Measurements from ENCODE around the gene MAN2A1.
A peak's percentile ranks its signal among the peaks of the same experiment; 100 is the strongest.
"Not testable (repeated sequence)": the region's sequence is repeated elsewhere in the genome, so short reads cannot be mapped to it uniquely, and the experiment has no call there.

Gene MAN2A1

DNA sequence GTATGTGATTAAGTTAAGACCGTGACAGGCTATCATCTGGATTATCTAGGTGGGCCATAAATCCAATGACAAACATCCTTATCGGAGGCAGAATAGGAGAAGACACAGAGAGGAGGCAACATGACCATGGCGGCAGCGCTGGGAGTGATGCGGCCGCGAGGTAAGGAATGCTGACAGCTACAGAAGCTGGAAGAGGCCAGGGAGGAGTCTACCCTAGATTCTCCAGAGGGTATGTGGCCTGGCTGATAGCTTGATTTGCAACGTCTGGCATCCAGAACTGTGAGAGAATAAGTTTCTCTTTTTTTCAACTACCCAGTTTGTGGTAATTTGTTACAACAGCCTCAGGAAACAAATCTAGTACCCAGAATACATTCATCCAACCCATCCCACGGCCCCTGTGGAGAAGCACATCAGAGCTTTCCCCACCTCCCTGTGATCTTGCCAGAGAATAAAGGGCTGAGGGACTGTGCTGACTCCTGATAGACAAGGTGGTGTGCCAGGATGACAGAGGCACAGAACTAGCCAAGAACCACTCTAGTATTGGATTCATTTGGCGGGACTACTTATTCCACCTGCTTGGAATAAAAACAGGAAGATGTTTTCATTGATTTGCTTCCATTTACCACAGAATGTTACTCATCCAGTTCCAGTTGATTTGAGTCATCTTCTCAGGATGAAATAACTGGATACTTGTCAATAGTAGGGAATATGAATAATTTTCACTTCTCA is 187.4 kb downstream of the MAN2A1 start:
- peak; percentile 72 for DNase-seq

DNA sequence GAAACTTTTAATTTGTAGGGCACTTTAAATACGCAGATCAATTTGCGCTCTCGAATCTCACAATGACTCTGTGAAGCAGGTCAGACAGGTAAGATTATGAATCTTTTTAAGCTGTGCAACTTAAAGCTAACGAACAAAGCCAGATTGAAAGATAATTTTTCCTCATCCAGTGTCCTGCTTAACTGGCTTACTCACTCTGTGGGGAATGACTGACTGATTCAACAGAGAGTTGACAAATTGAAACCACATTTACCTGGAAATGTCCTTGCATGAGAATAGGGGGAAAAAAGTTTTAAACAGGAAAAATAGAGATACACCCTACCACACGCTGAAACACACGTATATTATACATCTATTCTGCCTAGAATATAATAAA is 187.9 kb downstream of the MAN2A1 start:
- DNase-seq: peak; percentile 63

DNA sequence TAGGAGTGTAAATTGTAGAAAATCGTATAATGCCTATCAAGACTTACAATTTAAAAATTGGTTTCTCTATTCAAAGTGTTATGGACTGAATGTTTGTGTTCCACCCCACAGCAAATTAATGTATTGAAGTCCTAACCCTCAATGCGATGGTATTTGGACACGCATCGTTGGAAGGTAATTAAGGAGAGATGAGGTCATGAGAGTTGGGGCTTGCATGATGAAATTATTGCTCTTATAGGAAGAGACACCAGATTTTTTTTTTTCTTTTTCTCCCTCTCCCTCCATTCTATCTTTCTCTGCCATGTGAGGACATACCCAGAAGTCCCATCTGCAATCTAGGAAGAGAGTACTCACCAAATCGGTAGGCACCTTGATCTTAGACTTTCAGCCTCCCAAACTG is 189.2 kb downstream of the MAN2A1 start:
- no peak for DNase-seq

DNA sequence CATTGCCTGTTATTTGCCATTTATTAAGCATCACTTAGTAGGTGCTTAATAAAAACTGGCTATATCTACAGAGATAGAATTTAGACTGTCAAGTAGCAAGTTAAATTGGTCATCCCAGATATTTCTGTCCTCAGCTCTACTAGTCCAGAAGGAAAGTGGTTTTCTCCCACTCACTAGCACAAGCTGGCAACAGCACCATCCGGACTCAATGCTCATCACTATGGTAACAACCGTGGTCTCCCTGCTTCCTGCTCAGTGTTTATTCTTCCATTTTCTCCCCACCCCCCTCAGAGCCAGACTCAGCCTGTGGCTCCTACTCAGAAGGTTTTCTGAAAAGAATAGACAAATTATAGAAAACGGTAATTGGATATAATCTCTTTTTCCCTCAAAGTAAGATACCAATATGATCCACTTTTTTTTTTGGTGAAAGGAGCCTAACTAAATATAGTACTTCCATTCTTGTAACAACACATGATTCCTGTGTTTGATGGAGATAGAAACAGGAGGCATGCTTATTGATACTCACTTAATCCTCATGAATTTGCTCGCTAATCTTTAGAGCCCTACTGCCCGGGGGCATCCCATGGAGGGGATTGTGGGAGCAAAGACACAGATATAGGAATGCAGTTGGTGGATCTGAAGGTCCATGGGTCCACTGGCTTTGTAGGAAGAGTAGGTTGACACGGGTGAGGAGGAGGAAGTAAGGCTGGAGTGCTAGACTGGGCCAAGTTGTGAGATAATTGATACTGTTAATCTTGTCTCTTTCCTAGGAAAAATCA is 191.4 kb downstream of the MAN2A1 start:
- peak; percentile 30 for DNase-seq

DNA sequence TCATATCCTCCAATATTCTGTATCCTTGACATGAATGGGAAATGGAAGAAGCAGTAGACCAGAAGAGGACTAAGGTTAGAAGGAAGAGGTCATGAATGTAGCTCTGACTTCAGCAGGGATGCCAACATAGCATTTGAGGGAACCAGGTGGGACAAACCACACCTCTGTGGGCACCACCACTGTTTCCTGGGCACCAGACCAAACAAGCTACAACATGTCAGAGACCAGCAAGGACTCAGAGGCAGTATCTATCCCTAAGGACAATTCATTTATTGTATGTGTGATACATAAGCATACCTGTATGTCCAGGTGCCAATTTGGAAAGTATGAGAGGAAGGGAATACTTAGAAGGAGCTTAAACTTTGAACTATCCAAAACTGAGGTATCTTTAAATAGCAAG is 192.8 kb downstream of the MAN2A1 start:
- no peak for DNase-seq

DNA sequence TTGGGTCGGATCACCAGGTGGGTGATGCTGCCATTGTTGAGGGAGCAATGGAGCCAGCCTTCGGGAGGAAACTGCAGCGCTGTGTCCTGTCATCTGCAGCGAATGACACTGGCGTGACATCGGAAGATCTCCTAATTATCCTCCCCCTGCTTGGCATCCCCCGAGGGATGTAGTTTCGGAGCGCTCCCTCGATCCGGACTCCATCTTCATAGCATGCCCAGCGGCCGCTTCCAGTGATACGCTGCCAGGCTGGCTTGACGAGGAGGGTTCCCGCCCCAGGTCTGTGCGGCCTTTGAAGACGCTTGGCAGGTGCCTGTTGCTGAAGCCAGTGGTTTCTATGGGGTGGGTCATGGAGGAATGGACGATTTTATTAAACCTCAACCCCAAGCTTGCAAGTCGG is 194.9 kb downstream of the MAN2A1 start:
- DNase-seq: no peak

DNA sequence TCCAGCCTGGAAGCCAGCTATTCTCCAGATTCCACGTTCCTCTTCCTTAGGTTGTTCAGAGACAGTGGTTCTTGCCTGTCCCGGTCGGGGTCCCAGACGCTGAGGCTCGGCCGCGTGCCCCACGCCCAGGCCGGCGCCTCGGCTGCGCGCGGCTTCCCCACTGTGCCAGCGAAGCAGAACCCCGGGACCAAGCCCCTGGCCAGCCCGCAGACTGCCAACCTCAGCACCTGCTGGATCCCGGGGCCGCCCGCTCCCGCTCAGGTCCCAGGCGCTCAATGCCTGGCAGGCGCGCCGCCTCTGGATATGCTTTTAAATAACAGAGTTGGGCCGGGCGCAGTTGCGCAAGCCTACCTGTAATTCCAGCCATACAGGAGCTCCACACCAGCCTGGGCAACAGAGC is 195.5 kb downstream of the MAN2A1 start:
- no peak for DNase-seq

DNA sequence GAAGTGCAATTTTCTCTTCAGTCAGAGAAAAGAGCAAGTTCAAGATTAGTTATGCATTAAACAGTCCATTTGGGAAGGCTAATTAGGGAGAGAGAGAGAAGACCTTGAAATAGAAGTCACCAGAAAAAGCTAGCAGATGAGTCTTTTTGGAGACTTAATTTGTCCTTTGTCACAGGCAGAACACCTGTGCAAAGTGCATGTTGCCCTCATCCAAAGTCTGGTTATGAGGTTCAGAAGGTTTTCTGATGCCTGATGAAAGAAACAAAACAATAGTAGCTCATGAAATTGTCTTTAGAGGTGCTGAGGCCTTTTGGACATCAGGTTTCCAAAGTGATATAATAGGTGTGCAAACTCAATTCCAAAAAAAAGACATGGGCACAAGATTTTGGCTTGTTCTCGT is 199.3 kb downstream of the MAN2A1 start:
- no peak for DNase-seq

DNA sequence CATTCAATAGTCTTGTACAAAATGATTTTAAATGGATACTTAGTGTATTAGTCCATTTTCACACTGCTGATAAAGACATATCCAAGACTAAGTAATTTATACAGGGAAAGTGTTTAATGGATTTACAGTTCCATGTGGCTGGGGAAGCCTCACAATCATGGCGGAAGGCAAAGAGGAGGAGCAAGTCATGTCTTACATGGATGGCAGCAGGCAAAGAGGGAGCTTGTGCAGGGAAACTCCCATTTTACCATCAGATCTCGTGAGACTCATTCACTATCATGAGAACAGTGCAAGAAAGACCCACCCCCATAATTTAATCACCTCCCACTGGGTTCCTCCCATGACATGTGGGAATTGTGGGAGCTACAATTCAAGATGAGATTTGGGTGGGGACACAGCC is 203.5 kb downstream of the MAN2A1 start:
- DNase-seq: not testable (repeated sequence)

DNA sequence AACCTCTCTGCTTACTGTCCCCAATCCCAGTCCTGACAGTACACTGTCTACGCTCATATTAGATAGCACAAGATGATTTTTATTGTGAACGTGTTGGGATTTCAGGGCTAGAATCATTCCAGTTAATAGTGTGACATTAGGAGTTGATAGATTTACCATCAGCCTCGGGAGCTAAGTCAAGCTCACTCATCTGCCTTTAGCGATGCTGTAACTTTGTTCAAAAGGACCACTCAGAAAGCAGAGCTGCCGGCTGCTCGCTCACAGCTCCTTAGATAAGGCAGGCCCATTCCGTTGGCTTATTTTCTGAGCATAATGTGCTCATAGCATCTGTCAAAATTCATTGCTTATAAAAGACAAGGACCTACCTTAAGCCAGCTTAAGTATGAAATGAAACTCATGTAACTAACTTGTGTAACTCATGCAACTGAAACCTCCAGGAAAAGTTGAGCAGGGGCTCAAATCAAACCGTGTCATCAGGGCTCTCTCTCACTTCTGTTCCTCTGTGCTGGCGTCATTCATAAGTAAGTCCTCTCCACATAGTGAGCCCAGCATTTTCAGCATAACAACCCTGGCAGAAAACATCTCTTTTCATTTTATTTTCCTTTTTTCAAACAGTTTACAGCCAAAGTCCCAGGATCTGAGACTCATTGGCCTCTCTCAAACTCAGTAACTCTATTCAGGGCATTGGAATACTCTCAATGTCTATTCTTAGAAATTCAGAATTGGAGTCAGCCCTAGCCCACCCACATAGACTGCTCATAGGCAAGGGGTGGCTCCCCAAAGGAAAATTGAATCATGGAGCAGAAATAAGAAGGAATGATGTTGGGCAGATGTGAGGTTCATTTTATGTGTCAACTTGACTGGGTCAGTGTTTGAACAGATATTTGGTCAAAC is 208.8 kb downstream of the MAN2A1 start:
- no peak for DNase-seq

DNA sequence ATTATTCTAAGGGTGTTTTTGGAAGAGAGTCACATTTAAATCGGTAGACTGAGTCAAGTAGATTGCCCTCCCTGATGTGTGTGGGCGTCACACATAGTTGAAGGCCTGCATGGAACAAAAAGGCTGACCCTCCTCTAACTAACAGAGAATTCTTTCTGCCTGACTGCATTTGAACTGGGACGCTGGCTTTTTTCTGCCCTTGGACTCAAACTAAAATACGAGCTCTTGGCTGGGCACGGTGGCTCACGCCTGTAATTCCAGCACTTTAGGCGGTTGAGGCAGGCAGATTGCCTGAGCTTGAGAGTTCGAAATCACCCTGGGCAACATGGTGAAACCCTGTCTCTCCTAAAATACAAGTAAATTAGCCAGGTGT is 209.4 kb downstream of the MAN2A1 start:
- no peak for DNase-seq

DNA sequence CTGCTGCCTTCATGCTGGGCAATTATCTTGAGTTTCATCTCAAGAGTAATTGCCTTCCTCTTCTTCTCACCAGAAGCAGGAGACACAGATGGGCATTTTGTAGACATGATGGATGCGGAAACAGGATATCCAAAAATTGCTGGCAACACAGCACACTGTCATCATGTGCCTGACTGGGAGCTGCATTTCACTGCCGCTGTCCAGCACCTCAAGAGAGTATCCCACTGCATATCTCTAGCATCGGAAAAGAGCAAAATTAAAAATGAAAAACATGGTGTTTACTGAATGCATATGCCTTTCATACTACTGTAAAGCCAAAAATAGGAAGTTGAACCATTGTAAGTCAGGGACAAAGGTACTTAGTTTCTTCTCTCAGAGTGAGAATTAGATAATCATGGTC is 210.7 kb downstream of the MAN2A1 start:
- no peak for DNase-seq

DNA sequence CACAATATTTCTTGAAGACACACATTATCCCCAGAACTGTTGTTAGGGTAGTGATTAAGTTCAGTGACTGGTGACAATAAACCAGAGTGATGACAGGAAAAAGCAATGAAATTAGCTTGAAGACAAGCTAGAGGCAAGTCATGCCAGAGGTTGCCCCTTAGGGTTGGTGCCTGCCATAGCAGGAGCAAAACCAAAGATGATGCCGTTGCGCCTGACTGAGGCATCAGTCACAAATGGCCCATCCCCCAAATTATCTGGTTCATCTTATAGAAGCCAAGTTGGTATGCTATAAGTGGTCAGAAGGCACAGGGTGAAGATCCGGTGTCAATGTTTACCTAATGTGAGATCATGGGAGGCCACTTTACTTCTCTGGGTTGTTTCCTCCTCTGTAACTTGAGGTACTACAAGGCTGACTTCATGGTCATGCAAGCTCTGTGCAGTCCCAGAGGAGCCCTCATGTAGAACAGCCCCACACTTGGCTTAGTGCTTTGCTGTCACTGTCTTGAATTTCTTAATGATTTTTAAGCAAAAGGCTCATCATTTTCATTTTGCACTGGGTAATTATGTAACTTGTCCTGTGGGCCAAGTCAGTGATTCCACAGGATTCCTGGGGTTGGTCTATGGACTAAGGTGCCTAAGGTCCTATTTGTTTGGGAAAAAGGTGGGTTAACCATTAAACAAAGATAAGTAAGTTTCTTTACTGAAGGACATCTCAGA is 211.3 kb downstream of the MAN2A1 start:
- DNase-seq: no peak

DNA sequence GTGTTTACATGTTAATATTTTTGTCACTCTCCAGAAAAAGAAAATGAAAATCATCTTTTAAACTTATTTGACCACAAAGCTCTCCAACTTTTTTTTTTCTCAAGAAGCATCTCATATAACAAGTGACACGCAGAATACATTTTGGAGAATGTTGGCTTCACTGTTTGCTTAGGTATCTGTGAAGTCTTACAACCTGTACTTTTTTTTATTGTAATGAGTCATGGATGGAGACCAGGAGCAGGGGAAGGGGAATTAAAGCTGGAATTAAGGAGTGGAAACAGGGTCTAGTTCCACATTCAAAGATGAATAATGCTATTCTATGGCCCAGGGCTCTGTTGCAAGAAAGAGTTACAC is 211.9 kb downstream of the MAN2A1 start:
- DNase-seq: no peak

DNA sequence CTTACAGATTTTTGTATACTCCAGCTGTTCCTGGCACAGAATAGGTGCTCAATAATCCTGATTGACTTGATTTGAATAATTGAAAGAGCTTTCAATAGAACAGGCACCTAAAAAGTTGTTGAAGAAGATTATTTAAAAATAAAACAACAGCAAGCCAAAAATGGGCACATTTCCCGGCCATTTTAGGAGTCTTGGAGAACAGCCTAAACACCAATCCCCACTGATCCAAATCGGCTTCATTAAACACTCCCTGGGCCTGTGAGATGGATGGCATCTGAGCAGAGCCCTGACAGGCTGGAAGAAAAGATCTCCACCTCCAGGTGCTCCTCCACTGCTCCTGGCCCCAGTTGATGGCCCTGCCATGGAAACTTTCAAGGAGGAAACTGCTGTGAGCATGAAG is 213.3 kb downstream of the MAN2A1 start:
- no peak for DNase-seq

DNA sequence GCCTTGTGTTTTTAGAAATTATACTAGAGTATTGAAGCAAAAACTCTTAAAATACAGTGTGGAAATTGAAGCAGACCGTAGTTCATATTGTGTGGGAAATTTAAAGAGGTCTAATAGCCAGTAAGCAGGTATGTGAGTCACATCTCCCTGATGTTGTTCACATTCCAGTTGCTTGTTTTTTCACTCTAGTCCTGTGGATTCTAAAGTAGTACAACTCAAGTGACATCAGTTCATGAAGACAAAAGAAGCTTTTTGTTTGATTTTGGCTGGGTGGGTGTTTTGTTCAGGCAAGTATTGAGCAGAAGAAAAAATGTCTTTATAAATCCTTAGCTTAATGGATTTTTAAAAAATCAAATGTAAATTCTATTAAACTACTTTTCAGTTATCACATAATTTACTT is 216.2 kb downstream of the MAN2A1 start:
- DNase-seq: peak; percentile 3

DNA sequence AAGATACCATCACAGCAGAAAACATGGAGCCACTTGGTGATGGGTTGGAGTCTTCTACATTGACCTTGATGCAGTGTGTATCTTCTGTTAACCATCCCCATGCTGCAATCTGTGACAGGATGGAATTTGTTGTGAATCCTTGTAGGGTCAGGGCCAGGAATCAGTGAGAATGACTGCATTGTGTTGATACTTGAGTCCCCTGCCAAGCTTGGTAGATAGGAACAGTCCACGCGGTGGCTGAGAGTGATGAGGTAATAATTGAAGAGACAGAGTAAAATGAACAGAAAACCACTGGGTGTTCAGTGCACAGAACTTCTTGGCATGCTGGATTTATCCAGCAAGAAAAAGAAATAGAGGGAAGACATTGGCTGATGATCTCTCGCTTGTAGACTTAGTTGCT is 217.5 kb downstream of the MAN2A1 start:
- peak; percentile 16 for DNase-seq

DNA sequence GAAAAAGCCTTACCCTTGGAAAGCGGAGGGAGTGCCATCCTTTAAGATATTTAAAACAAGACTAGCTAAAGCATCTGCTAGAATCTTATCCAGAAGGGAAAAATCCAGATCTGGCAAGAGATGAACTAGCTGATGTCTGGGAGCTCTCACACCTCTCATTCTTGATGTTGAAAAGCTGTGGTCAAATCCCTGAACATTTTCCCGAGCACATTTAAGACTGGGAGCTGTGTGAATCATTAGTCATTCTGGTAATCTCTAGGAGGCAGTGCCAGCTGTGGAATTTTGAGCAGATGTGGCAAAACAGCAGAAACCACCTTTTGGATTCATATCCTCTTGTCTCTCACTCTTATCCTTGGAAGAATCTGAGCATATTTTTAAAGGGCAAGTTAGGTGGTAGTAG is 218.0 kb downstream of the MAN2A1 start:
- peak; percentile 75 for DNase-seq

DNA sequence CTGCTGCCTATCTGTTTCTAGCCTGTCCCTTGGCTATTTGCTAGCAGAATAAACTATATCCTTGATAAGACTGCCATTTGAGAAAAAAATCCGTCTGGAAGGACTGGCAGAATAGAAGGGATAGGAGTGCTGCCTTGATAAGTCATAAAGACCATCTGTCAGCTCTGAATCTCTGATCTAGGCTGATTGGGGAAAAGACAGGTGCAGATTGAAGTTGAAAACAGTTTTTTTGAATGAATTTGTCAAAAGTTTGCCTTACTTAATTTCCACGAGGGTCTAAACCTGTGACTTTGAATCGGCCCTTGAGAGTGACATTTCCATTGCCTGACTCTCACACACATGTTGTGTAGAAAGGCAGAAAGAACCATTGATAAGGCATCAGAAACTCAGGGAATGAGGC is 218.6 kb downstream of the MAN2A1 start:
- no peak for DNase-seq

DNA sequence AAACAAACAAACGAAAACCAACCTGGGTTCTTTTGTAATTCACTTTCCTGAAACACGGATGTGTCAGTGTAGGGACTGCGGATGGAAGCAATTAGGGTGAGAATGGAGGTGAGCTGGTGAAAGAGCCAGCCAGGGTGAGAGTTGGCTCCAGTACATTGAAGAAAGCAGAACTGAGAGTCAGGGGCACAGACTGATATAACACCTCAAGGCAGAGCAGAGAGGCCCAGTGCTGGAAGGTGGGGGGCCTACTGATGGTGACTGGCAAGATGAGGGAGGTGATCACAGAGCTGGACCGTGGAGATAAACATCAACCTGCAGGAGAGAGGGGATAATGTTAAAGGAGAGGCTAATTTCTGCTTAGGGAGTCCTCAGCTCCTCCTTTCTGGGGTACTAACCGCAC is 221.1 kb downstream of the MAN2A1 start:
- DNase-seq: no peak

DNA sequence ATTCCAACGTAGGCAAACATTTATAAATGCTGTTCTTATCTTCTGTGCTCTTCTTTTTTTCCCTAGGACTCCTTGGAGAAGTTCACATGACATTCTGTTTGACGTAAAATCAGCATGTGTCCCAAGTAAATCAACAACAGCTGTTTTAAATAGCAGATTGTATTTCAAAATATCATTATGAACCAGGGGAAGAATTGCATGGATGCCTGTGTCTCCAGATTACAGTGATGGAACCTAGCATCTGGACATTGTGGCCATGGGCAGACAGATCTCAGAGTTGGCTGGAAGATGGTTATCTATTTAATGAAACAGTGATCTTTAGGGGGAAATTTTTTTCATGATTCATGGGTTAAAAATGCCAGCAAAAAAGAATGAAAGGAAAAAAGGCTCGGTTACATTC is 222.0 kb downstream of the MAN2A1 start:
- peak; percentile 79 for DNase-seq

DNA sequence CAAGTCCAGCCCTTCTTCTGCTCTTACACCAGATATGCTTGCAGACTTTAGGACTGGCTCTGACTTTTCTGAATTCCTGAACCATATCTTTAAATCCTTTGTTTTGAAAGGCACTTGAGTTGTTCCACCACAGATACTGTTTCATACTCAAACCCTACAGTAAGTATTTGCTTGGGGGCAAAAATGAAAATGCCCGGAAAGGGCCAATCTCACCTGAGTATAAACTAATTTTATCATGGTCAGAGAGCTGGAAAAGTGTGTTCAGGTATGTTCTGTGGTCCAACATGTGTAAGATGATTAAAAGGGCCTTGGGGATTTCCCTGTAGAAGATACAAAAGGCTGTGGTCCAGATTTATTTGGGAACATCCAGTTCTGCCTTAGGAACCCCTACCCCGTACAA is 225.2 kb downstream of the MAN2A1 start:
- no peak for DNase-seq

DNA sequence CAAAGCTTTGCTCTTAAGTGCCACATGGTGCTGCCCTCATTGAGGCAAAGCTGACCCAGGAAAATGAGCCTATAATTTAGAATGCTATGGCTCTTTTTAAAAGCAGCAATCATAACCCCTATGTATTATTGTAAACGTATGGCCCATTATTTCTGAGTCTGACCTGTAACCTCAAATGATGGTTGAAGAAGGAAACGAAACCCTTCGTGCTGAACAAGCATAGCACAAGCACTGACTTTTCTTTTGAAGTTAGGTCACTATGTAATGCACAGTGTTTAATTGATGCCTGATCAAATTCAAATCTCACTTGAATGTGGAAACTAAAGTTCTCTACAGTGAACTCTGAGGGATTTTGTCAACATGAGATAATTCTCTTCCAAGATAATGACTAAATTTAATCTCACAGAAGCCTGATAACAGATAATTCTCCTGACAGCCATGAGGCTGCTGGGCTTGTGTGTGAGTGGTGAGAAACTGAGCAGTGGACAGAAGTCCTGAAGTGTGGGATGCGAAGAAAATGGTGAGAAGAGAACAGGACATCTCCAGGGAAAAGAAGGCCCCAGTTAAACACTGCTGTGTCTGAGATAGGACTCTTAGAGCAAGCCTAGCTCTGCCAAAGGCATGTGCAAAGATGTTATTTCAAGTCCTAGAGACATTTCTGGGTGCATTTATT is 226.9 kb downstream of the MAN2A1 start:
- no peak for DNase-seq
